RPMI8226 (cell line): ENCODE results near the gene SH3RF3.
A peak's percentile ranks its signal among the peaks of the same experiment; 100 is the strongest.

ENCODE experiments used
- DNase-seq: peaks from one replicate; pipeline ENCODE4 v3.0.0-alpha.2; 2015

SH3RF3 gene

GRCh38 chr2:109460553-109461324 lies 331.7 kb downstream of the SH3RF3 start:
- no peak for DNase-seq

- DNase-seq, result no peak
Observed at GRCh38 chr2:109463236-109463635, 334.2 kb downstream of the SH3RF3 start.

GRCh38 chr2:109463891-109464290 lies 334.9 kb downstream of the SH3RF3 start:
- DNase-seq, result no peak

- no peak for DNase-seq
Observed at GRCh38 chr2:109466674-109467575, 337.9 kb downstream of the SH3RF3 start.

DNA sequence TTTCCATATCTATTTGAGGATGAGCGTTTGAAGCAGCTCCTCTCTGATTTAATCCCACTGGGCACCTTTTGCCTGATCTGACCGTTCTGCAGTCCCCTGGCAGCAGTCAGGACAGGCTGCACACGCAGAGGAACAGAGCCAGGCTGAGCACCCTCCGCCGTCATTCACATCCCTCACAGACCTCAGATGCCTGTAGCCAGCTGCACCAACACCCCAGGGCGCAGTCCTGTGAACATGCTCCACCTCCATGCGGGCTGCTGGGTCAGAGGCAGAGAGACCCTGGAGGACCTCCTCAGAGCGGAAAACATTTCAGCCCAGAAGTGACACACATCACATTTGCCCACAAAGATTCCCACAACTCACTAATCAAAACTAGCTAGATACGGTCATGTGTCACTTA lies 338.7 kb downstream of the SH3RF3 start:
- no peak for DNase-seq

DNA sequence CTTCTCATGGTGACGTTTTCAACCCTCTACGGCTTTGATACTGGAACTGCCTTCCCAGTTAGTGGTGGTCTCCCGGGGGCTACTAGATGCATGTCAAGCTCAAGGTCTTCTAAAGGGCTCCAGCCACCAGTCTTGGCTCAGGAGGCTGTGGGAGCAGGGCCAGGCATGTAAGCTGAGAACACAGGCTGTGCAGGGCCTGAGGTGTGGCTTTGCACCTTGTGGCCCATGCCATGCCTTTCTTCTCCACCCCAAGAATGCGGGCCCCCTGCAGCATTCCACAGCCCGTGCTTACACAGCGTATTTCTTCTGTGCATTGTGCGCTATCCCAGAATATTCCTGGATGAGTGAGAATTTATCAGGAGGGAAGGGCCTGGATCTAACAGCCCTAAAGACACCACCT lies 339.9 kb downstream of the SH3RF3 start:
- no peak for DNase-seq

- DNase-seq, result no peak
Observed at GRCh38 chr2:109471658-109472057, 342.7 kb downstream of the SH3RF3 start.

GRCh38 chr2:109472331-109472959 lies 343.4 kb downstream of the SH3RF3 start:
- no peak for DNase-seq

DNA sequence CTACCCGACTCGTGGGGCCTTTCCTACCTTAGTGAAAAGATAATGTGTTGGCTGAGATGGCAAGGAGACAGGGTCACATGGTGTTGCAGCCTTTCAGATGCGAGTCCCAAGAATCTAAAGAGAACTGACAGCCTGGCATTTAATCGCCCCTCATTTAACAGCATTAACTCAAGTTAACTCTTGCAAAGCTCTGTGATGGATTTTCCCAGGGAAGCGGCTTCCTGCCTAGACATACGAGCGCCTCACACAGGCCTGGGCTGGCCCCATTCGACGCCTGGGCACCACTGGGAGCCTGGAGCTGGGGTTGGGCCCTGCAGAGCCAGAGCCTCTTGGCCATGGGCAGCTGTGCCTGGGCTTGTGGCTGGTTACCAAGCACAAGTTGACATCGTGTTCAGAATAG lies 344.0 kb downstream of the SH3RF3 start:
- no peak for DNase-seq

GRCh38 chr2:109473616-109474318 lies 344.8 kb downstream of the SH3RF3 start:
- peak; percentile 86 for DNase-seq

GRCh38 chr2:109474319-109474825 lies 345.4 kb downstream of the SH3RF3 start:
- DNase-seq, result no peak

DNA sequence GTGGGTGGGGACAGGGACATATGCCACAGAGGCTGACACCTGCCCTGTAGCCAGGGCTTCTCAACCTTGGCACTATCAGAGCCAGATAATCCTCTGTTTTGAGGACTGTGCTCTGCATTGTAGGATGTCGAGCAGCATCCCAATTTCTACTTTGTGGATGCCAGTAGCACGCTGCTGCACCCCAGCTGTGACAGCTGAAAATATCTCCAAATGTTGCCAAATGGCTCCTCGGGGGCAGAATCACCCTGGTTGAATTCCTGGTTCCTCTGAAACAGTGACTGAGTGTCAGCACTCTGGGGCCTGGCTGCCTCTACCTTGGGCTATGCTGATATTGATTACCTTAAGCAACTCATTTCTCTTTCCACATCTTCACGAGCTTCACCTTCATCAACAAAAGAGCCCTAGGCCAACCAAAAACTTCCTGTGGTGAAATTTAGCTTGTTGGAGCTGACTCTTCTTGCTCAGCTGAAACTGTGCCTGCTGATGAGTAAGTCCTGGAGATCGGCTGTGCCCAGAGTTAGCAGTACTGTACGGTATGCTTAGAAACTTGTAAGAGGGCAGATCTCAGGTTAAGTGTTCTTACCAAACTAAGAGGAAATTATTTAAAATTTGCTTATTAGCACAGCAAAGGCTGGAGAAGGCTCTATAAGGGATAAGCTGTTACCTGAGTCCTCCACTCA lies 346.7 kb downstream of the SH3RF3 start:
- DNase-seq, result peak; percentile 42

DNA sequence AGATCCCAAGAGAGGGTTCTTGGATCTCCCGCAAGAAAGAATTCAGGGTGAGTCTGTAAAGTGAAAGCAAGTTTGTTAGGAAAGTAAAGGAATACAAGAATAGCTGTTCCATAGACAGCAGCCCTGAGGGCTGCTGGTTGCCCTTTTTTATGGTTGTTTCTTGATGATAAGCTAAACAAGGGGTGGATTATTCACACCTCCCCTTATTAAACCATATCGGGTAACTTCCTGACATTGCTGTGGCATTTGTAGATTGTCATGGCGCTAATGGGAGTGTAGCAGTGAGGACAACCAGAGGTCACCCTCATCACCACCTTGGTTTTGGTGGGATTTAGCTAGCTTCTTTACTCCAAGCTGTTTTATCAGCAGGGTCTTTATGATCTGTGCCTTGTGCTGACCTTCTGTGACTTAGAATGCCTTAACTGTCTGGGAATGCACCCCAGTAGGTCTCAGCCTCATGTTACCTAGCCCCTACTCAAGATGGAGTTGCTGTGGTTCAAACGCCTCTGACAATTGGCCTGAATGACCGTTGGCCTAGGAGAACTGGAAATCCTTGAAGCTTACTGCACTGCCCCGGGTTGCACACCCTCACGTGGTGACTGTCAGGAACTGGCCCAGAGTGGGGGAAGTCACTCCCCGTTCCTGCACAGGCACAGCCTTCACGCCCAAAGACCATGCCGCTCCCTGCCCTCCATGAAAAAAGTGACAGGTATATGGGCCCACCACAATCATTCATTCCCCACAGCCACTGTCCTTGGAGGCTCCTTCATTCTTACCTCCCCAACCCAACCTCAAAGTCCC lies 347.8 kb downstream of the SH3RF3 start:
- no peak for DNase-seq

GRCh38 chr2:109478906-109479493 lies 350.0 kb downstream of the SH3RF3 start:
- peak; percentile 12 for DNase-seq

DNA sequence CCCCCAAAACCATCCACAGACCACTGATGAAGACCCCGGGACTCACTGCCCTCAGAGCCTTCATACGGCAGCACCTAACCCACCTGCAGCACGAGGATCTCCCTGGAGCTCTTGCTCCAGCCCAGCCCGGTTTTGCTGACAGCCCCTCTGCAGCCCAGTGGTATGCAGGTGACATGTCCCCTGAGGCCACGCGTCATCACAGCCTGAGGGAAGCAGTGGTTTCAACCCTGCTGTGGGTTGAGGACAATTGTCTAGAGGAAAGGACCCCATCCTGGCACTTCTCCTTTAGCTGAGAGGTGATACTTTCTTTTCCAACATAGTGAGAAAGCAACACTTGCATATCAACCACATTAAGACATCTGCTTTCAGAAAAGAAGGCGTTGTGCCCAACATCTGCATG lies 350.8 kb downstream of the SH3RF3 start:
- peak; percentile 84 for DNase-seq

GRCh38 chr2:109480486-109481195 lies 351.6 kb downstream of the SH3RF3 start:
- DNase-seq, result peak; percentile 51

- DNase-seq, result peak; percentile 91
Observed at GRCh38 chr2:109481196-109481555, 352.2 kb downstream of the SH3RF3 start.

- DNase-seq, result no peak
Observed at GRCh38 chr2:109481599-109481998, 352.6 kb downstream of the SH3RF3 start.

- no peak for DNase-seq
Observed at GRCh38 chr2:109482361-109482861, 353.4 kb downstream of the SH3RF3 start.
